NT2/D1 (cell line): ENCODE data around the gene NSMF.
A peak's percentile ranks its signal among the peaks of the same experiment; 100 is the strongest.

Experiments used
- DNase-seq: peaks from one replicate; pipeline ENCODE4 v3.0.0-alpha.2; 2011; ENCODE audit warnings: low read depth, low spot score
- H3K27me3 ChIP-seq: 2 replicates; pipeline ENCODE4 v1.6.0; 2011; ENCODE audit warnings: mild to moderate bottlenecking; ENCODE audit not compliant: insufficient read length, insufficient read depth
- H3K36me3 ChIP-seq: 2 replicates; pipeline ENCODE4 v1.6.1; 2011; ENCODE audit warnings: mild to moderate bottlenecking, low read length, mixed read lengths; ENCODE audit not compliant: insufficient read depth, insufficient read length
- H3K4me1 ChIP-seq: 2 replicates; pipeline ENCODE4 v1.5.1; 2011; ENCODE audit not compliant: insufficient read depth, insufficient read length
- H3K4me3 ChIP-seq: 2 replicates; pipeline ENCODE4 v1.5.1; 2011; ENCODE audit warnings: low read depth; ENCODE audit not compliant: insufficient read length
- H3K9ac ChIP-seq: 2 replicates; pipeline ENCODE4 v1.6.0; 2011; ENCODE audit warnings: low read depth; ENCODE audit not compliant: insufficient read length
- H3K9me3 ChIP-seq: 2 replicates; pipeline ENCODE4 v1.5.1; 2011; ENCODE audit warnings: mild to moderate bottlenecking, low read length; ENCODE audit not compliant: insufficient read depth
- SUZ12 ChIP-seq: IDR thresholded peaks from 2 replicates; pipeline ENCODE4 v1.6.1; 2011; ENCODE audit not compliant: insufficient read length, insufficient read depth; ENCODE audit errors: extremely low read depth
- YY1 ChIP-seq: IDR thresholded peaks from 2 replicates; pipeline ENCODE4 v1.6.1; 2011; ENCODE audit not compliant: insufficient read length, insufficient read depth
- ZNF274 ChIP-seq: IDR thresholded peaks from 2 replicates; pipeline ENCODE4 v1.6.1; 2011; ENCODE audit warnings: mild to moderate bottlenecking, low read depth, low read length

NSMF gene

DNA sequence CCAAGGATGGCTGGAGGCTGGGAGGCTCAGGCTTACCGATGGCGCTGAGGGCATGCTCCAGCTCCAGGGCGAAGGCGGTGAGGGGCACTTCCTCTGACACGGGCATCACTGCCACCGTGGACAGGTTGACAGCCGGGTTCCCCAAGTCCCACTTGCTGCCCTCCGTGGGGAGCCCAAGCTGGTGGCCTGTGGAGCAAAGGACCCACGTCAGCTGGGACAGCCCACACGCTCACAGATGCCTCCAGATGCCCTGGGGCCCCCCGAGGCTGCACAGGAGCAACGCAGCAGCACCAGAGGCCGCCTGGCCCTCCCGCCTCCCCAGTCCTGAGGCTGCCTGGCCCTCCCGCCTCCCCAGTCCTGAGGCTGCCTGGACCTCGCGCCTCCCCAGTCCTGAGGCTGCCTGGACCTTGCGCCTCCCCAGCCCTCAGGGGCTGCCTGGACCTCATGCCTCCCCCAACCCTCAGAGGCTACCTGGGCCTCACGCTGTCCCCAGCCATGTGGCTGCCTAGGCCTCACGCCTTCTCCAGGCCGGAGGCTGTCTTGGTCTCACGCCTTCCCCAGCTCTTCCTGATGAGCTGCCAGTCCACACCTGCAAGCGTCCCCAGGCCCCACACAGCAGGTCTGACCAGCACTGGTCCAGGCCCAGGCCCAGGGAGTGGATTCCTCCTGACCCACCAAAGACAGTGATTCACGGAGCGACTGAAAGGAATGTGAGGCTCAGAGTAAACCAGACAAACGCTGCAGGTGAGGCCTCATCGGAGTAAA is 25.6 kb upstream of the NSMF start:
- no peak overlapping the region for H3K4me3 ChIP-seq
- no peak overlapping the region for H3K9ac ChIP-seq
- H3K36me3 ChIP-seq = no peaks in the 10 kb centered on the region
- TF ChIP-seq ZNF274 = no peak
- no peak for TF ChIP-seq SUZ12
- TF ChIP-seq YY1 = no peak
- H3K27me3 ChIP-seq = no peaks in the 10 kb centered on the region
- H3K9me3 ChIP-seq = no peaks in the 10 kb centered on the region
- H3K4me1 ChIP-seq = peaks cover 14% of the 10 kb centered on the region
- DNase-seq = no peak

DNA sequence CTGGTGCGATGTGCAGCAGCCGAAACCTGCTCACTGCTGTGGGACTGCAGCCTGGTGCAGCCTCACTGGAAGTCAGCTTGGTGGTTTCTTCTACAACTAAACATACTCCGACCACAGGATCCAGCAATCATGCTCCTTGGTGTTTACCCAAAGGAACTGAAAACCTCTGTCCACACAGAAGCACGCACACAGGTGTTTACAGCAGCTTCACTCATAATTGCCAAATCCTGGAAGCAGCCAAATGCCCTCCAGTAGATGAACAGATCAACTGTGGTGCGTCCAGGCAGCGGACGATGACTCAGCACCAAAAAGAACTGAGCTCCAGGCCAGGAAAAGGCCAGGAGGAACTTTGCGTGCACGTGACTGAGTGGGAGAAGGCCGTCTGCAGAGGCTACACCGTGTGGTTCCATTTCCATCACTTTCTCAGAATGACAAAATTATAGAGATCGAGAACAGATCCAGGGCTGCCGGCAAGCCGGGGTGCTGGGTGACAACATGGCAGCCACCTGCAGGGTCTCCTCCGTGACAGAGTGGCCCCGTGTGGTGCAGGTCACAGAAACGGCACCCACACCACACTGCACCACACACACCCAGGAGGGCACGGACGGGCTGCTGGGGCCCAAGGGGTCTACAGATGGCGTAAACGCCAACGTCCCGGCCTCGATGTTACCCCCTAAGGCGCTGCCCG is 23.1 kb upstream of the NSMF start:
- DNase-seq = no peak
- H3K36me3 ChIP-seq = no peaks in the 10 kb centered on the region
- no peak overlapping the region for H3K4me3 ChIP-seq
- TF ChIP-seq ZNF274 = no peak
- TF ChIP-seq YY1 = no peak
- TF ChIP-seq SUZ12 = no peak
- no peaks in the 10 kb centered on the region for H3K27me3 ChIP-seq
- H3K9me3 ChIP-seq = no peaks in the 10 kb centered on the region
- peaks cover 22% of the 10 kb centered on the region for H3K4me1 ChIP-seq
- H3K9ac ChIP-seq = no peak overlapping the region

DNA sequence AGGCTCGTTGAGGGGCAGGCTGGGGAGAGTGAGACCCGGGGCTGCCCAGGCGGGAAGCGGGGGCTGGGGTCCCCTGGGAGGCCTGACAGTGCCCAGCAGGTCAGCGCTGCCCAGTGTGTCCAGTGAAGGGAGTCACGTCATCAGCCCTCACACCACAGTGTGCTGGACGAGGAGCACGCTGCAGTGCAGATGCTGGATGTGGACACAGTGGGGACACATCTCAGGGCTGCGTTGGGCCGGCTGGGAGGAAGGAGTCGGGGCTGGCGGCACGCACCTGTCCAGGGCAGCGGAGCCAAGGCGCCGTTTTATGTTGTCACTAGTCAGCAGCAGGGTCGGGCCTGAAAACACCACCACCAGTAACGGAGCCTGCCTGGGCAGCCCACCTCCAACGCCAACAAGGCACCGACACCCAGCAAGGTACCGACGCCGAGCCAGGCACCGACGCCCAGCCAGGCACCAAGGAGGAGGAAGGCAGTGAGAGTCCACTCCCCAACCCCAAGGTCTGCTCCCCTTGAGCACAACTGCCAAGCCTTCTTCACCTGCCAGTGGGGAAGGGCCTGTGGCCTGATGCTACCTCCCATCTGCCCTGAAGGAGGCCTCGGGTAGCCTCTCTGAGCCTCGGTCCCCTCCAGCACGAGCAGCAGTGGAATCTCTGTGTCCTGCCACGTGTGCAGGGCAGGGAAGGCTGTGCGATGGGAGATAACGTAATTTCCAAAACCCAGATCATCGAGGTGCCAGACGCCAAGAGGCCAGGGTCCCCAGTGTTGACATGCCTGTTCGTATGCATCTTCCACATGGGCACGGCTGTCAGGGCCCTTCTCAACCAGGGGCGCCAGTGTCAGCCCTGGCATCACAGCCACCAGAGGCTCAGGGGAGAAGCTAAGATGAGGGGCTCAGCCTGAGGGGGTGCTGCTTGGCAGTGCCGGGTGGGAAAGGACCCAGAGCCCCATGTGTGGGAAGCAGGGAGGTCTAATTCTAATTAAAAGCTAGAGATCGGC is 21.9 kb upstream of the NSMF start:
- no peaks in the 10 kb centered on the region for H3K36me3 ChIP-seq
- H3K9me3 ChIP-seq = peaks cover 8% of the 10 kb centered on the region; the same call in 1 of the 2 replicates
- no peak for DNase-seq
- no peak for TF ChIP-seq YY1
- TF ChIP-seq ZNF274 = no peak
- no peak for TF ChIP-seq SUZ12
- H3K4me3 ChIP-seq = no peak overlapping the region
- H3K9ac ChIP-seq = no peak overlapping the region
- peaks cover 22% of the 10 kb centered on the region for H3K4me1 ChIP-seq
- H3K27me3 ChIP-seq = no peaks in the 10 kb centered on the region

DNA sequence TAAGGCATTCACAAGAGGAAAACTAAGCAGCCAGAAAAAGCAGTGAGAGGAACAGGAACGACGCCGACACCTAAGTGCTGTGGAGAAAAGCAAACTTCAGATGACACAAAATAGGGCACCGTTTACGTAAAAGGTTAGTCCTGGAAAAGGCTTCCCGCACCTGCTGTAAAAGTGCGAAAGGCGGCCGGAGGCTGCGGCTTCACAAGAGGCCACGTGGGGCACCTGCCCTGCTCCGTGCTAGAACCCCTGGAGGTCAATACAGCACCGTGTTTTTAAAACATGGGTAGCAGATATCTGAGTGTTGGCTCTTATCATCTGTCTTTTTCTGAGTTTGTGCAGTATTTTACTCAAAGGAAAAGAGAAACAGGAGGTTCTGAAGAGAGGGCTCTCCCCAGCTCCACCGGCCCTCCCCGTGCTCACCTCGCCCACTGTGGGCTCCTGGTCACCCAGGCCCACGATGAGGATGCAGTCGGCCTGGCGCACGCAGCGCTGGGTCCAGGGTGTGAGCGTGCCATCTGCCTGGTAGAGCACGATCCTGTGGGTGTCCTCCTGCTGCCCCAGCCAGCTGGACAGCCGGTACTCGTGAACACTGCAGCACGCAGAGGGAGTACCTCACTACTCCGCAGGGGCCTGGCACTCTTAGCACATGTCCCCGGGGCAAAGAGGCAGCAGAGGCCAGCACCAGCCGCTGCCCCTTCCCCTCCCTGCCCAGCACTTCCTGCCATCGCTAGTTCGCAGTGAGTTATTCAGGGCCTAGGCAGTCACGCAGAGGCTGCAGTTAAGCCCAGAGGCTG is 21.0 kb upstream of the NSMF start:
- no peaks in the 10 kb centered on the region for H3K27me3 ChIP-seq
- H3K9me3 ChIP-seq = peaks cover 17% of the 10 kb centered on the region; the same call in 1 of the 2 replicates
- no peak overlapping the region for H3K4me3 ChIP-seq
- H3K9ac ChIP-seq = no peak overlapping the region
- H3K4me1 ChIP-seq = peaks cover 22% of the 10 kb centered on the region
- H3K36me3 ChIP-seq = no peaks in the 10 kb centered on the region
- no peak for DNase-seq
- TF ChIP-seq ZNF274 (no peak), YY1 (no peak), SUZ12 (no peak)

DNA sequence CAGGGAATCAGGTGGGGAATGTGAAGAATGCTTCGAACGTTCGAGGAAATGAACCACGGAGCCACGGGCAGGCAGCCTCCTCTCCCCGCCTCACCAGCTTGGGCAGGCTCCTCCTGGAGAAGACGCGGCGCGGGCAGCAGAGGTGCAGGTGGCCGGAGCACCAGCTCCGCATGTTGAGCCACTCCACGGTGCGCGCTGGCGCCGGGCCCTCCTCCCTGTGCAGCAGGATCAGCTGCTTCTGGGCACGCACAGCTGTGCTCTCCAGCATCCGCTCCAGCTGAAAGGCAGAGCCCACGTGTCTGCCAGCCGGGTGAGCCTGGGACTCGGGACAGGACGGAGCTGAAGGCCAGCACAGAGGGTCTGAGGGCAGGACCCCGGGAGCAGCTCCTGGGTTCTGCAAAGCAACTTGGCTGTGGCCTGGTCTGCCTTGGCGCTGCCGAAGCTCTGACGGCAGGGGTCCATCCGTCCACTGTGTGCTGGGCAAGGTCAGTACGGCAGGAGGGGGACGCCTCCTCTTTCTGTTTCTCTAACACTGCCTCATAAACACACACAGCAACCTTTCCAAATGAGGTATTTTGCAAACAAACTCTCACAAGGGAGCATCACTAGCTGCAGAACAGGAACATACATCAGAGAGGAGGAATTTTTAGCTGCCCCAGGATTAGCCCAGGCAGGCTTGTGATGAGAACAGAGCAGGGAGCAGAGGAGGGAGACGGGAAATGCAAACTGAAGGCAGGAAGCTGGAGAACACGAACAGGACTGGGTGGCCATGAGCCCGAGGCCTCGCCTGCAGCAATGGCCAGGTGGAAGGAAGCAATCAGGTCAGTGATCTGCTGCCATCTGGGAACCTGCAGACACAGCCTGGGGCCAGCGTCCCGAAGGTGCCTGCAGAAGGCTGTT is 20.1 kb upstream of the NSMF start:
- Histone ChIP-seq H3K27me3 (no peaks in the 10 kb centered on the region), H3K9me3 (peaks cover 19% of the 10 kb centered on the region; the same call in 1 of the 2 replicates), H3K9ac (peak overlapping the region; percentile 26), H3K4me3 (no peak overlapping the region), H3K36me3 (no peaks in the 10 kb centered on the region), H3K4me1 (peaks cover 22% of the 10 kb centered on the region)
- TF ChIP-seq ZNF274 (no peak), SUZ12 (no peak), YY1 (no peak)
- no peak for DNase-seq

DNA sequence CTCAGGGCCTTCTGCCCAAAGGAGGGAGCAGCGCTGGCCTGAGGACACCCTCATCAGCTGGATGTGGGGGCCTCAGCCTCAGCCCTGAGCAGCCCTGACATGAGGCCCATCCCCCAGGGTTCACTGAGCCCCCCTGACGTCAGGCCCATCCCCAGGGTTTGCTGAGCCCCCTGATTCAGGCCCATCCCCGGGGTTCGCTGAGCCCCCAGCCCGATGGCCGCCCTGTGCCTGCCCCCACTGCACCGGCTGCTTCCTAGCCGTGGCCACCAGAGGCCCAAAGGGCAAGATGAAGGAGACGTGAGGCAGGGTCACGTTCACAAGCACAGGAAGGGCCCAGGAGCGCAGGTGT is 19.5 kb upstream of the NSMF start:
- Histone ChIP-seq H3K4me3 (no peak overlapping the region), H3K9me3 (peaks cover 19% of the 10 kb centered on the region; the same call in 1 of the 2 replicates), H3K9ac (peak overlapping the region; percentile 18), H3K36me3 (no peaks in the 10 kb centered on the region), H3K27me3 (no peaks in the 10 kb centered on the region), H3K4me1 (peaks cover 22% of the 10 kb centered on the region)
- no peak for DNase-seq
- TF ChIP-seq ZNF274 = no peak
- no peak for TF ChIP-seq YY1
